ENCODE results near the gene LBH. TPM values are rescaled to one million over a fixed set of nuclear protein-coding genes. Genes with fewer than 3 reads are reported as not detected.
A peak's percentile ranks its signal among the peaks of the same experiment; 100 is the strongest.
"Not testable (repeated sequence)": the region's sequence is repeated elsewhere in the genome, so short reads cannot be mapped to it uniquely, and the experiment has no call there.

The LBH gene
- total and polyA plus RNA-seq, 2 experiments from 2014 or later, result 17.5 to 30.3 TPM

- Mint-ChIP-seq H3K27ac (no peak overlapping the region), H3K4me1 (peaks cover 14% of the 10 kb centered on the region), H3K36me3 (ENCODE audit: low read depth) (no peaks in the 10 kb centered on the region), H3K9me3 (no peaks in the 10 kb centered on the region; the same call in 2 of the 3 replicates), H3K27me3 (ENCODE audit: insufficient read depth, low read depth, poor library complexity) (no peaks in the 10 kb centered on the region), H3K4me3 (no peak overlapping the region)
- Histone ChIP-seq H3K4me3 (no peak overlapping the region), H3K79me2 (replicated peaks; ENCODE audit: insufficient read depth) (no peaks in the 10 kb centered on the region), H4K20me1 (replicated peaks; ENCODE audit: insufficient read depth) (no peaks in the 10 kb centered on the region), H3F3A (replicated peaks; ENCODE audit: low read depth) (no peaks in the 10 kb centered on the region), H3K27me3 (ENCODE audit: insufficient read depth) (no peaks in the 10 kb centered on the region), H3K27ac (ENCODE audit: low read depth) (no peak overlapping the region), H3K9me2 (ENCODE audit: insufficient read depth) (no peaks in the 10 kb centered on the region), H3K36me3 (ENCODE audit: insufficient read depth) (no peaks in the 10 kb centered on the region), H2AFZ (0 out of 2 replicates have a peak overlapping the region, but pooled peaks have one; percentile 69), H3K4me2 (no peak overlapping the region), H3K4me1 (ENCODE audit: insufficient read depth) (no peaks in the 10 kb centered on the region)
- ATAC-seq (no peak), DNase-seq (ENCODE audit: low spot score) (no peak)
- no peak for TF ChIP-seq STAT1 (IDR thresholded peaks at IDR 0.05; ENCODE audit: unreplicated experiment)
Measured at GRCh38 chr2:30268296-30268871, 37.0 kb downstream of the LBH start.

- not testable (repeated sequence) for H3K36me3 ChIP-seq (ENCODE audit: insufficient read depth); H2AFZ ChIP-seq; H3K79me2 ChIP-seq (replicated peaks; ENCODE audit: insufficient read depth); DNase-seq (ENCODE audit: low spot score); H3K9me3 Mint-ChIP-seq; H3K4me3 ChIP-seq; H3K9me2 ChIP-seq (ENCODE audit: insufficient read depth); ATAC-seq; H3F3A ChIP-seq (replicated peaks; ENCODE audit: low read depth); H3K36me3 Mint-ChIP-seq (ENCODE audit: low read depth); H4K20me1 ChIP-seq (replicated peaks; ENCODE audit: insufficient read depth); H3K4me1 ChIP-seq (ENCODE audit: insufficient read depth); H3K4me3 Mint-ChIP-seq; H3K27me3 Mint-ChIP-seq (ENCODE audit: insufficient read depth, low read depth, poor library complexity); H3K4me2 ChIP-seq; H3K27ac ChIP-seq (ENCODE audit: low read depth); H3K27me3 ChIP-seq (ENCODE audit: insufficient read depth); H3K27ac Mint-ChIP-seq
- peaks cover 14% of the 10 kb centered on the region for H3K4me1 Mint-ChIP-seq
Measured at GRCh38 chr2:30269114-30269770, 37.9 kb downstream of the LBH start.

- no peak overlapping the region for H3K4me3 Mint-ChIP-seq
- no peaks in the 10 kb centered on the region for H3K9me2 ChIP-seq (ENCODE audit: insufficient read depth)
- no peak overlapping the region for H3K4me3 ChIP-seq
- H3K36me3 Mint-ChIP-seq (ENCODE audit: low read depth), result no peaks in the 10 kb centered on the region
- no peak for ATAC-seq
- no peaks in the 10 kb centered on the region for H3F3A ChIP-seq (replicated peaks; ENCODE audit: low read depth)
- no peak overlapping the region for H2AFZ ChIP-seq
- no peak for DNase-seq (ENCODE audit: low spot score)
- no peaks in the 10 kb centered on the region for H3K79me2 ChIP-seq (replicated peaks; ENCODE audit: insufficient read depth)
- no peaks in the 10 kb centered on the region; the same call in 2 of the 3 replicates for H3K9me3 Mint-ChIP-seq
- no peak overlapping the region for H3K4me2 ChIP-seq
- H3K36me3 ChIP-seq (ENCODE audit: insufficient read depth), result no peaks in the 10 kb centered on the region
- H3K27ac Mint-ChIP-seq, result no peak overlapping the region
- no peak overlapping the region for H3K27ac ChIP-seq (ENCODE audit: low read depth)
- H4K20me1 ChIP-seq (replicated peaks; ENCODE audit: insufficient read depth), result no peaks in the 10 kb centered on the region
- H3K4me1 ChIP-seq (ENCODE audit: insufficient read depth), result no peaks in the 10 kb centered on the region
- H3K4me1 Mint-ChIP-seq, result peaks cover 14% of the 10 kb centered on the region
- no peaks in the 10 kb centered on the region for H3K27me3 ChIP-seq (ENCODE audit: insufficient read depth)
- H3K27me3 Mint-ChIP-seq (ENCODE audit: insufficient read depth, low read depth, poor library complexity), result no peaks in the 10 kb centered on the region
- no peak for TF ChIP-seq CREB1 (CRISPR knock-in tag; IDR thresholded peaks at IDR 0.05; ENCODE audit: low read depth)
- TF ChIP-seq EZH2 (IDR thresholded peaks at IDR 0.05; ENCODE audit: low read depth, unreplicated experiment), result no peak
- no peak for TF ChIP-seq NANOG (IDR thresholded peaks at IDR 0.05; ENCODE audit: borderline replicate concordance)
- no peak for TF ChIP-seq ZNF114 (CRISPR knock-in tag; IDR thresholded peaks at IDR 0.05)
- TF ChIP-seq, protein P1, sequence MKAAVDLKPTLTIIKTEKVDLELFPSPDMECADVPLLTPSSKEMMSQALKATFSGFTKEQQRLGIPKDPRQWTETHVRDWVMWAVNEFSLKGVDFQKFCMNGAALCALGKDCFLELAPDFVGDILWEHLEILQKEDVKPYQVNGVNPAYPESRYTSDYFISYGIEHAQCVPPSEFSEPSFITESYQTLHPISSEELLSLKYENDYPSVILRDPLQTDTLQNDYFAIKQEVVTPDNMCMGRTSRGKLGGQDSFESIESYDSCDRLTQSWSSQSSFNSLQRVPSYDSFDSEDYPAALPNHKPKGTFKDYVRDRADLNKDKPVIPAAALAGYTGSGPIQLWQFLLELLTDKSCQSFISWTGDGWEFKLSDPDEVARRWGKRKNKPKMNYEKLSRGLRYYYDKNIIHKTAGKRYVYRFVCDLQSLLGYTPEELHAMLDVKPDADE (IDR thresholded peaks at IDR 0.05), result no peak
- no peak for TF ChIP-seq POLR2AphosphoS5 (IDR thresholded peaks at IDR 0.05; ENCODE audit: low read depth)
- TF ChIP-seq REST (IDR thresholded peaks at IDR 0.05; ENCODE audit: unreplicated experiment), result no peak
Measured at GRCh38 chr2:30269771-30270145, 38.4 kb downstream of the LBH start.
